Loucy (cell line): ENCODE results near the gene LMF1.

ENCODE experiments used
- H2AFZ ChIP-seq: fragments of 200-600 bp; sonication (generic); 2 replicates; pipeline ENCODE4 v1.6.0; 2016; ENCODE audit warnings: antibody characterized with exemption, mild to moderate bottlenecking, low read length, moderate library complexity
- H3F3A ChIP-seq: fragments of 200-600 bp; 2 replicates; pipeline ENCODE4 v1.6.0; 2016; ENCODE audit warnings: antibody characterized with exemption, low read depth, mild to moderate bottlenecking
- H3K27me3 ChIP-seq: fragments of 200-600 bp; sonication (generic); 2 replicates; pipeline ENCODE4 v1.6.1; 2014; ENCODE audit warnings: low read length, mild to moderate bottlenecking; ENCODE audit not compliant: insufficient read depth, poor library complexity, severe bottlenecking
- H3K36me3 ChIP-seq: fragments of 200-600 bp; sonication (generic); 2 replicates; pipeline ENCODE4 v1.6.1; 2016; ENCODE audit warnings: low read length; ENCODE audit not compliant: insufficient read depth
- H3K4me1 ChIP-seq: fragments of 200-600 bp; sonication (generic); 2 replicates; pipeline ENCODE4 v1.5.1; 2014; ENCODE audit warnings: low read length, mild to moderate bottlenecking; ENCODE audit not compliant: insufficient read depth, poor library complexity, severe bottlenecking
- H3K4me2 ChIP-seq: fragments of 200-600 bp; sonication (generic); 2 replicates; pipeline ENCODE4 v1.6.0; 2014; ENCODE audit warnings: antibody characterized with exemption, low read length, low read depth, mild to moderate bottlenecking; ENCODE audit not compliant: poor library complexity, severe bottlenecking
- H3K4me3 ChIP-seq: fragments of 200-600 bp; sonication (generic); 2 replicates; pipeline ENCODE4 v1.5.1; 2014; ENCODE audit warnings: low read length, mild to moderate bottlenecking, mixed read lengths; ENCODE audit not compliant: poor library complexity, severe bottlenecking
- H3K79me2 ChIP-seq: fragments of 200-600 bp; sonication (generic); 2 replicates; pipeline ENCODE4 v1.6.1; 2014; ENCODE audit warnings: low read length; ENCODE audit not compliant: insufficient read depth
- H3K9ac ChIP-seq: fragments of 200-600 bp; sonication (generic); 2 replicates; pipeline ENCODE4 v1.6.0; 2014; ENCODE audit warnings: mild to moderate bottlenecking, low read depth, low read length, moderate library complexity; ENCODE audit not compliant: poor library complexity, severe bottlenecking
- H3K9me2 ChIP-seq: fragments of 200-600 bp; sonication (generic); replicated peaks from 2 replicates; pipeline ENCODE4 v1.6.1; 2016; ENCODE audit warnings: low read depth, low read length, mixed read lengths
- H3K9me3 ChIP-seq: fragments of 200-600 bp; sonication (generic); 2 replicates; pipeline ENCODE4 v1.6.1; 2014; ENCODE audit warnings: mild to moderate bottlenecking, antibody characterized with exemption, low read length, low read depth; ENCODE audit not compliant: insufficient read depth
- H4K20me1 ChIP-seq: fragments of 200-600 bp; sonication (generic); 2 replicates; pipeline ENCODE4 v1.6.0; 2014; ENCODE audit warnings: antibody characterized with exemption, low read length, mild to moderate bottlenecking; ENCODE audit not compliant: insufficient read depth, poor library complexity, severe bottlenecking
- CTCF ChIP-seq: fragments of 200-600 bp; sonication (generic); conservative IDR thresholded peaks from 2 replicates; pipeline ENCODE4 v1.5.1; 2014; ENCODE audit warnings: mild to moderate bottlenecking, antibody characterized with exemption, low read length
- EZH2phosphoT487 ChIP-seq: fragments of 200-600 bp; IDR thresholded peaks from 2 replicates; pipeline ENCODE4 v1.6.1; 2018; ENCODE audit warnings: antibody characterized with exemption, mild to moderate bottlenecking, moderate library complexity, borderline replicate concordance

Gene LMF1

GRCh38 chr16:1013593-1013900, 42.8 kb upstream of the LMF1 start:
- TF ChIP-seq CTCF (no peak), EZH2phosphoT487 (no peak)
- no peaks in the 10 kb centered on the region for H3K27me3 ChIP-seq
- H4K20me1 ChIP-seq: no peaks in the 10 kb centered on the region
- H3K9ac ChIP-seq: no peak overlapping the region
- H3K79me2 ChIP-seq: no peaks in the 10 kb centered on the region
- no peaks in the 10 kb centered on the region for H3K36me3 ChIP-seq
- no peak overlapping the region for H3K4me3 ChIP-seq
- H3K4me2 ChIP-seq: no peak overlapping the region
- no peak overlapping the region for H2AFZ ChIP-seq
- no peaks in the 10 kb centered on the region for H3F3A ChIP-seq
- H3K9me3 ChIP-seq: no peaks in the 10 kb centered on the region
- no peaks in the 10 kb centered on the region for H3K9me2 ChIP-seq
- no peaks in the 10 kb centered on the region for H3K4me1 ChIP-seq

- Histone ChIP-seq H3F3A (no peaks in the 10 kb centered on the region), H3K4me3 (no peak overlapping the region), H3K9ac (no peak overlapping the region), H3K36me3 (no peaks in the 10 kb centered on the region), H3K79me2 (no peaks in the 10 kb centered on the region), H3K27me3 (no peaks in the 10 kb centered on the region), H2AFZ (no peak overlapping the region), H3K4me2 (no peak overlapping the region), H4K20me1 (no peaks in the 10 kb centered on the region), H3K9me3 (no peaks in the 10 kb centered on the region), H3K4me1 (no peaks in the 10 kb centered on the region), H3K9me2 (no peaks in the 10 kb centered on the region)
- TF ChIP-seq EZH2phosphoT487 (no peak), CTCF (no peak)
Observed at GRCh38 chr16:1012722-1013592, 42.2 kb upstream of the LMF1 start.

GRCh38 chr16:1012135-1012534, 41.4 kb upstream of the LMF1 start:
- H3K9ac ChIP-seq: no peak overlapping the region
- H3K27me3 ChIP-seq: no peaks in the 10 kb centered on the region
- no peaks in the 10 kb centered on the region for H3K4me1 ChIP-seq
- H3K4me3 ChIP-seq: no peak overlapping the region
- H3K36me3 ChIP-seq: no peaks in the 10 kb centered on the region
- no peak for TF ChIP-seq CTCF
- no peak for TF ChIP-seq EZH2phosphoT487
- H2AFZ ChIP-seq: no peak overlapping the region
- no peaks in the 10 kb centered on the region for H3K9me2 ChIP-seq
- no peaks in the 10 kb centered on the region for H3K9me3 ChIP-seq
- H4K20me1 ChIP-seq: no peaks in the 10 kb centered on the region
- H3K4me2 ChIP-seq: no peak overlapping the region
- H3K79me2 ChIP-seq: no peaks in the 10 kb centered on the region
- H3F3A ChIP-seq: no peaks in the 10 kb centered on the region
